RCC 7860 (cell line): ENCODE measurements around the gene POLE.

Source experiments
- DNase-seq: peaks from one replicate; pipeline ENCODE4 v3.0.0-alpha.2; 2015; ENCODE audit warnings: low spot score
- FAIRE-seq: peaks from 2 replicates; lab custom pipeline; 2012; peaks lifted over from hg19 to GRCh38; lab: Jason Lieb, UNC

POLE gene

DNA sequence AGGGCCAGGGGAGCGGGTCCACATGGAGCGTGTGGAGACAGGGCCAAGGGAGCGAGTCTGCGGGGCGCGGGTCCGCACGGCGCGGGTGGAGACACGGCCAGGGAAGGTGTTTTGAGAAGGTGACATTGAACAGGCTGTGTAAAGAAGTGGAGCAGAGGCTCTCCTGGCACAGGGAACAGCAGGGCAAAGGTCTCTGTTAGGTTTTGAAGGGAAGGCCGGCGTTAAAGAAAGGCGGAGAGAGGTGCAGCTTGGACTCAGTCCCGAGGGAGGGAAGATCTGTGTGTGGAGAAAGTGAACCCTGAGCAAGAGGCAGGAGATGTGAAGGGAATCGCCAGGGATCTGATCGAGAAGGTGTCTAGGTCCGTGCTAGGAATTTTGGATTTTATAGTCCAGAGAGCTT is 2.1 kb upstream of the POLE start:
- FAIRE-seq: no peak
- DNase-seq: no peak

DNA sequence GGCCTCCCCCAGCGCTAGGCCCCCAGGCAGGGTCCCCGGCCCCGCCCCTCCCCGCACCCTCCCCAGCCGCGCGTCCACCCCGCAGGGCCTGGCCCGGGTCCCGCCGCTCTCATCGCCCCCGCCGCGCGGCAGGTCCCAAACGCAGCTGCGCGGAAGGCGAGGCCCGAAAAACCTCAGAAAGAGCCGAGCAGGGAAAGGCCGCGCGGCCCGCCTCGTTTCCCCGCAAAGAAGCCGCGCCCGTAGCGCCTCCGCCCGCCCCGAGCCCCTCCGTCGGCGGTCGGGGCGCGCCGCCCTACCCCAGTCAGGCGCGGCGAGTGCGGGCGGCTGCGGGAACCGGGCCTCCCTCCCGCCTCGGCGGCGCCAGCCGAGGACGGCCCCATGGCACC is 324 bp downstream of the POLE start:
- DNase-seq (no peak), FAIRE-seq (no peak)

DNA sequence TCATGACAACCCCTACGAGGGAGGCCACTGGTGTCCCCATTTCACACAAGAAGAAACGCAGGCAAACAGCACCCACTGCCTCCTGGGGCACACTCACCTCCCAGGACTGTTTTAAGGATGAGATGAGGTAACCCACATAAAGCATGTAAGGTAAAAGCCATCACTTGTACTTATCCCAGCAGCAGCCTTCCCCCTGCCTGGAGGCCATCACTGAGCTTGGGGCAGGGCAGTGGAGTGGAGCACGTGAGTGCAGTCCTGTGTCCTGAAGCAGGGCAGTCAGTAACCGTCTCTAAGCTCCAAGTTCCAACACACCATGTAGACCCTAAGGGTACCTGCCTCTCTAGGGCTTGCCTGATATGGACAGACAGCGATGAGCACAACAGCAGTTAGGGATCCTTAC is 1.7 kb downstream of the POLE start:
- FAIRE-seq (no peak), DNase-seq (no peak)

DNA sequence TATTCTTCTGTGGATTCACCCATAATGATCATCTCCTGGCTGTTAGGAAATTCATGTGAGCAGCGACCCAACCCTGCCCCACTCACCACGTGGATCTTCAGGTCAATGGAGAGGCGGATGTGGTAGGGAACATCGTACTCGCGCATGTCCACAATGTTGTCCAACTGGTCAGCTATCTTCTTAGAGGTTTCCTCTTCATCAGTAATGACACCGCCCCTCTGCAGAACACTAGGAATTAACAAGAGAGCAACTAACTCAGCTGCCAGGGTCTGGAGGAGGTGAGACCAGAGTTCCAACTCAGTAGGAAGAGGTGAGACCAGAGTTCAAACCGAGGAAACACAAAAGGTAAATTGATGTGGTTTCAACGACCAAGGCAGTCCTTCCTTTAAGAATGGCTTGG is 9.7 kb downstream of the POLE start:
- no peak for FAIRE-seq
- no peak for DNase-seq

DNA sequence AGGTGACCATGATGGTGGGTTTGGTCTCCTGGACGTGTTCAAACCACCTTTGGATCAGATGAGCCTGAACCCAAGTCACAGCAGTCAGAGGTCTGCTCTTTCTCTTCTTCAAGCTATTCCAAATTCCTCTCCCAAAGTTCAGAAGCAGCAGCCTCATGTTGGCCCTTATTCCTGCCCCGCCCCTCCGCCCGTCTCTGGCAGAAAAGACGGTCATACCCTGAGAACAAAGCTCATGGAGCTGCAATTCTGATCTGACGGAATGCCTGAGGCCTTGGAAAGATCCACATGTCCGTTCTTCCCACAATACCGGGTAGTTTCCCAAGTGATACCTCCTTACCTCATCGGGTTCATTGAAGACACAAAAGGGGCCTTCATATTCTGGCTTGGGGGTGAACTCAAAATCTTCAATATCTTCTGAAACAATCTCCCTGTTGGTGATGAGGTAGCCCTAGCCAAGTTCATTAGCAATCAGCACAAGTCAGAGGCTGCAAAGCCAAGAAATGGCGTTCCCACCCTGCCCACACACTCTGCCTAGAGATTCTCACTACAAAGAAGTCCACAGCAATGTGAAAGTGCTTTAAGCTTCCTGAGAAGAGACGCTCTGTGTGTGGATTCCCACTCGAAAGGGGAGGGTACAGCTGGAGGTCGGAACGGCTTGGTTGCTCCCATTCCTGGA is 11.2 kb downstream of the POLE start:
- FAIRE-seq: no peak
- DNase-seq: no peak

DNA sequence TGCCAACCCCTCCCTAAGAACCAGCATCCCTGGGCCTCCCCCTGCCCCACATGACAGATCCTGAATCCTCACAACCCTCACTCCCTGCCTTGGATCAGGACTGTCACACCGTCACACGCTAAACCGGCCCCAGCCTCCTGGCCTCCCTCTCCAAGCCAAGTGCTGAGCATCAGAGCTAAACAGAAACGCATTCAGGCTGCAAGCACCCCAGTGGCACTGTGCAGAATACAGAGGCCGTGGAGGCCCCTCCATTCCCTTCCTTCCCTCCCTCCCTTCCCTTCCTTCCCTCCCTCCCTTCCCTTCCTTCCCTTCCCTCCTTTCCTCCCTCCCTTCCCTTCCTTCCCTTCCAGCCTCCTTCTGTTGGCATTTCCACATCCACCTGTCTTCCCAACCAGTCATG is 12.6 kb downstream of the POLE start:
- DNase-seq (no peak), FAIRE-seq (no peak)

DNA sequence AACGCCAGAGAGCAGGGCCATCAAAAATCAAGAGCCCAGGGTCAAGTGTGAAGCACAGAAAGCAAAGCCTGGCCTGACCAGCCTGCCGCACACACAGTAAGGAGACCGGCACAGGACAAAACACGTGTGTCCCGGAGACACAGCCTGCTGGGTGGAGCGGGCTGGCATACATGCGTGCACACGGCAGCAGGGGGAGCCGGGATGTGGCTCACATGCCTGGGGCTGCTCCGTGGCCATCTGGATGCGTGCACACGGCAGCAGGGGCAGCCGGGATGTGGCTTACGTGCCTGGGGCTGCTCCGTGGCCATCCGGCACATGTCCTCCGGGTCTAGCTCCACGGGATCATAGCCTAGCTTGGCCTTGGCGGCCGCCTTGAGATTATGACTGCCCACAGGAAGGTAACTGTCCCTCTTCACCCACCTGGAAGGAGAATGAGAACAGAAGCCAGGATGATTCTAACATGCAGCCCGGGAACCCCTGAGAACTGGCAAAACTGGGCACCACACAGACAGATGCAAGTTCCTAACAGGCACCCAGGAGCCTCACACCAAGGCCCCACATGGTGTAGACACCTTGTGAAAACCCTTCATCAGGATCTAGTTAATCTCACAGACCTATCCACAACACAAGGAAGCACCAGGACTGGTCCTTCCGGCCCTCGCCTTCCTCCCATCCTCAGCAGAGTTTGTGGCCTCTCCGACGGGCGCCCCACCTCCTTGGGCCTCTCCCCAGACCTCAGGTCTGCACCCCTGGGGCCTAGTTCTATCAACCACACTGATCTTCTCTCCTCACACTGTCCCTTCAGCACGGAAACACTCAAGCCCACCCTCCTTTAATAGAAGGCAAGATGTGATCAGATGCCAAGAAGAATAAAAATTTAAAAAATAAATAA is 13.6 kb downstream of the POLE start:
- DNase-seq: no peak
- FAIRE-seq: no peak

DNA sequence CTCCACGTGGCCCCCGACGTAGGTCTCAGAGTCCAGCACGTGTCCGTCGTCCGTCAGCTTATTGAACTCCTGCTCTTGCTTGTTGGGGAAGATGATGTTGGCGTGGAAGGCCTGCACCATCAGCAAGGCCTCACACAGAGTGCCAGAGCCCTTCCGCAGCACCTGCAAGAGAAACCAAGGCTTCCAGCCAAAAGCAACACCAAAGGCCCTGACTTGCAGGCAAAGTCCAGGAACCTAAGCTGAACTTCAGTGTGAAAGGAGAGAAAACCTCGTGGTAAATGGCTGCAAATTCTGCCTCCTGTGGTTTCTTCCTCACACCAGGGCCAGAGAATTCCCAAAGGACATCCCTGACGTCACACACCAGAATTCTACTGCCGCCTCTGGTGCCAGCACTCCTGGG is 14.5 kb downstream of the POLE start:
- DNase-seq (no peak), FAIRE-seq (no peak)

DNA sequence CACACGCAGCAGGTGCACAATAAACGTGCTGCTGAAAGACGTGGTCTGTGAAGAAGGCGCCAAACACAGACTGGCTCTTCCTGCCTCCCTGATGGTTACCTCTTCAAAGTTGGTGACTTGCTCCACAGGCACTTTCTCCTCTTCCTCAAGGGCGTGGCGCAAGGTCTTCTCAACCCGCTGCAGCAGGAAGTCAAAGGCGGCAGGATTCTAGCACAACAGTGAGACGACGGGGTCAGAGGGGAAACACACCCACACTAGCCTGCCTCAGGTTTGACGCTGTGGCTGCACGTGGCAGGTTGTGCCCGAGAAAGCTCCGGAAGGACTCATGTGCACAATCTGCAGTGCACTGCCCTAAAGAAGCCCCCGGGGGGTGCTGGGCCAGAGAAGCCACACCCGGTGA is 15.0 kb downstream of the POLE start:
- FAIRE-seq (no peak), DNase-seq (no peak)

DNA sequence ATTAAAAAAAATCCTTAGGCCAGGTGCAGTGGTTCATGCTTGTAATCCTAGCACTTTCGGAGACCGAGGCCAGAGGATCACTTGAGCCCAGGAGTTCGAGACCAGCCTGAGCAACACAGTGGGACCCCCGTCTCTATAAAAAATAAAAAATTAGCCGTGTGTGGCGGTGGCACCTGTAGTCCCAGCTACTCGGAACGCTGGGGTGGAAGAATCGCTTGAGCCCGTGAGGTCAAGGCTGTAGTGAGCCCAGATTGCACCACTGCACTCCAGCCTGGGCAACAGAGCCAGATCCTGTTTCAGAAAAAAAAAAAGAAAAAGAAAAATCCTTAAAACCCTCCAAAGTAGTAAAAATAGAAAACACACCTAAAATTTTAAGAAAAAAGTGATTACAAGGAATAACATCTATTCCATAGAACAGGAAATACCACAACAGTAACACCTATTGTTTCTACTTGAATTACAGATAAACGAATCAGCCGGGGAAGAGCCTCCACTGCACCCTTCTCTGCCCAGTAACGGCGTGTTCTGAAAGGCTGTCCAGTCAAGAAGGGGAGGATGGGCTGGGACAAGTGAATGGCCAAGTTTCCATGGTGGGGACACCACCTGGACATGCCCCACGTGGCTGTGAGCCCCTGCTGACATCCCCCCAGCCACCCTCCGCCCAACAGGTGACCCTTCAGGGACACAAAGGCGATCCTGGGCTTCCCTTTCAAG is 17.8 kb downstream of the POLE start:
- no peak for DNase-seq
- FAIRE-seq: no peak

DNA sequence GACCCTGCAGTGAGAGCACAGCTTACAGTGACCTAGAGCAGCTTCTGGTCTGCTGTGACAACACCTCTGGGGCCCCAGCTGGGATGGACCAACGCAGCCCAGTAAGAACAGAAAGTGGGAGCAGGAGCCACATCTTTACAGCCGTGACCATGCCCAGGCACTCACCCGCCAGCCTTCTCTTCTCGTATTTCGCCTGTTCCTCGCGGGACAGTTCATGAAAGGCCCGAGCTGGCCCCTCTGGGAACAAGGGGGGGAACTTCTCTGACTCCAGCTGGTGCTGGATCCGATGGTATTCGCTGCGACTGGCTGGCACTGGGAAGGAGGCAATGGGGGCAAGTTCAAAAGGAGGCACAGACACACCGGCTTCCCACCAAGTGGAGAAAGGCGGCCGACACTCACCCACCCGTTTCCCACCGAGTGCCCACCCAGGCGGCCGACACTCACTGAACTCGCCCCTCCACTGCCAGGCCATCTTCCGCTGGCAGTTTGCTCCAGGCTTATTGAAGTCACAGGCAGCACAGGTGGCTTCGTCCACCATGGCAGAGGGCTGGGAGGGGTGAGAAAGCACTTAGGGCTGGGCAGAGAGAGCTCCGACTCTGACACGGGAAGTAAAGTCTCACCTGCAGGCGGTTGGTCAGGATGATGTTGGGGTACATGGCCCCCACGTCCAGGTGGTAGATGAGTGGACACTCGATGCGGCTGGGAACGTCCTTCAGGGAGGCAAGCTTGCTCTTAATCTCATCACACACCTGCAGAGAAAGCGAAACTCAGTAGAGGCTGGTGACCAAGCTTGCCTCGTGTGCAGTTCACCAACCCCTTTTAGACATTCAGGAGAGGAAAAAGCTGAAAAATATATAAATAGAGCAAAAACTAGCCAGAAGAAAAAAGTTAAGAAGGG is 18.7 kb downstream of the POLE start:
- FAIRE-seq: no peak
- DNase-seq: no peak

DNA sequence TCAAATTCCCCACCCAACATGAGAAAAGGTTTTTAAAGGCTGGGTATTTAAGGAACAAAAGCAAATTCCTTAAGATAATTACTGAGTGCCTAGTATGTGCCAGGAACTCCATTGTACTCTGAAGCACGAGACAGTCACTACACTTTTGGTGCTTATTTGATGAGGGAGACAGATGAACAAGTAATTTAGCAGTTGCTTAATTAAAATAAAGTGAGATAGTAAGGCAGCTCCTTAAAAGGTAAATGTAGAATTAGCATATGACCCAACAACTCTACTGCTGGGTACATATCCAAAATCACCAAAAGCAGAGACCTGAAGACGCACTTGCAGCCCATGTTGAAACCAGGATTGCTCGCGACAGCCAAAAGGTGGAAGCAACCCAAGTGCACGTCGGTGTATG is 21.3 kb downstream of the POLE start:
- no peak for FAIRE-seq
- no peak for DNase-seq

DNA sequence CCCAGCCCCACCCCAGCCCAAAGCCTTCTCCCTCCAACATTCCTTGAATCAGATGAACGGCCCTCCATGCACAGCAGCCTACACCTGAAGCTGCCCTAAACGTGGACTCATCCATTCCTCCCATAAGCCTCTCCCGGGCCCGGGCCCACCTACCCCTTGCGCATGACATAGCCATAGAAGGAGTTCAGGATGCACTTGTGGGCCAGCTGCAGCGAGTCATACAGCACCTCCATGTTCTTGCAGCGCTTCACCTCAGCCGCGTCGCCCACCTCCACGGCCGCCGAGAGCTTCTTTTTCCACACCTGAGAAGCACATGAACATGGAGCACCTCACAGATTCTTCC is 22.0 kb downstream of the POLE start:
- FAIRE-seq (no peak), DNase-seq (no peak)

DNA sequence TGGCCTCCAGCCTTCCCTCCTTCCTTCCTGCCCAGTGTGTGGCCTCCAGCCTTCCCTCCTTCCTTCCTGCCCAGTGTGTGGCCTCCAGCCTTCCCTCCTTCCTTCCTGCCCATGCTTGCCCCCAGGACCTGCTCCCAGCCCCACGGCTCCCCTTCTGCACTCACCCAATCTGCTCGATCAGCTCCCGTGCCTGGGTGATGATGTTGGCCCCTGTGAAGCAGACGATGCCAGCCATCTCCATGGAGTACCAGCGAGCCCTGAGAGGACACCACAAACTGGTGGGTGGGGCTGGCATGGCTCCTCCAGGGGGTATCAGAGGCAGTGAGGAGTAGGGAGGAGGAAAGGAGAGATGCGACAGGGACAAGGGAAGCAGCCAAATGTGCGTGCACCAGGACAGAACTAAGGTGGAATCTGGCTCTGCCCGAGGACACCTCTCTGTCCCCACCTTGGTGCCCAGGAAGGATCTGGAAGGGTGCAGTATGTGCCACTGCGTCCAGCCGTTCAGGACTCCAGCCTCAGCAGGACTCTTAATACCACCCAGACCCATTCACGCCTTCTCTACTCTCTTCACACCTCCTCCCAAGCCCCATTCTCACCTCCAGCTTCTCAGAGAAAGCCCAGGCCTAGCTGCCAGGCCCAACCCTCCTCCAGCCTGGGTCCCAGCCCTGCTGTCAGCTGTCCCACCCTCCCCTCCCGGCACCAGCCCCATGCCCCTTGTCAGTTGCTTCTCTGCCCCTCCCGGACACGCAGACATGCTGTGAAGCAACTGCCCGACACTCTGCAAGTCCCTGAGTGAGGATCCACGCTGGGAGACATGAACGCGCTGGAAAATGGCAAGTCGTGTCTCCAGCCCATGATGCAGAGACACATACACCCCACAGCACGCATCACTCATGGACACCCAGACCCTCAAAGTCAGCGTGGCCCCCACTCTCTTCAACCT is 22.7 kb downstream of the POLE start:
- FAIRE-seq (no peak), DNase-seq (no peak)

DNA sequence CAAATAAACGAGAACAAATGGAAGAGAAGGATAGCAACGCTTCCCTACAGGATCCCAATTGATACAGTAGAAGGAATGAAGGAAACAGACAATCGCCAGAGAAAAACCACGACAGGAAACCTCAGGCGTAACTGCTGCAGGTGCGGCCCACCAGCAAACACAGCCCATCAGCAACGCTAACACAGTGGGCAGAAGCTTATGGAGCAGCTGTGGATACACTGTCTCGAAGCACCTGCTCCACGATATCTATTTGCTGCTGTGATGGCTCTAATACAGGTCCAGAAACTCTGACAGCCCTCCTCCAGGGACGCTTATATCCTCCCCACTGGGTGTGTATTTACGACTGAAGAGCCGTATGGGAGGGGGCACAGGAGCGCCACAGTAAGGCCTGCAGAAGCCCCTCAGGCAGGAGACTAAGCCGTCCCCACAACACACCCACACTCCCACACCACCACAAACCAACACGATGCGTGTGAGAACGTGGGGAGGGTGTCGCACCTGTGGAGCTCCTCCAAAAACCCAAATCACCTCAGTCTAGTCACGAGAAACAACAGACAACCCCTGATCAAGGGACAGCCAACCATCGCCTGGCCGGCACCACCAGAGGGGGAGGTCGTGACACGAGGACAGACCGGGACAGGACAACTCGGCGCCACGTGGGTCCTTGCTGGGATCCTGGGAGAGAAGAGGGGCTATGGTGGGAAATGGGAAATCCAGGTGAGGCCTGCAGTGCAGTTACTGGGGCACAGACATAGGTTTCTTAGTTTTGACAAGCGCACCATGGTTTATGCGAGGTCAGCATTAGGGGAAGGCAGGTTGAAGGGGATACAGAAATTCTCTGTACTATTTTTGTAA is 24.0 kb downstream of the POLE start:
- no peak for FAIRE-seq
- no peak for DNase-seq

DNA sequence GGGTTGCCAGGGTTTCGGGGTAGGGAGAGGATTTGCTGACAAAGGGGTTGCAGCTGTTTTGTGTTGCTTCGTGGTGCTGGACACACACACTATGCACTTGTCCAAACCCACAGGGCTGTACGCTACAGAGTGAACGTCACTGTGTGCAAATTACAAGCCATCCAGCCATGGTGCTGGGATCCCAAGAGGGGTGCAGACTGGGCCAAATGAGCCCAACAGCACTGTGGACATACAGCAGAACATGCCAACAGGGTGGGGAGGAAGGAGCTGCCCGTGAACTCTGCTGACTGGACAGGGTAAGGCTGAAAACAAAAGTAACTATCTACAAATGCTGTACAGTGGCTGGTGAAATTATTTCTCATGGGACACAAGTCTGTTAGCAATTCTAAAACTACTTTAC is 25.2 kb downstream of the POLE start:
- no peak for DNase-seq
- no peak for FAIRE-seq

DNA sequence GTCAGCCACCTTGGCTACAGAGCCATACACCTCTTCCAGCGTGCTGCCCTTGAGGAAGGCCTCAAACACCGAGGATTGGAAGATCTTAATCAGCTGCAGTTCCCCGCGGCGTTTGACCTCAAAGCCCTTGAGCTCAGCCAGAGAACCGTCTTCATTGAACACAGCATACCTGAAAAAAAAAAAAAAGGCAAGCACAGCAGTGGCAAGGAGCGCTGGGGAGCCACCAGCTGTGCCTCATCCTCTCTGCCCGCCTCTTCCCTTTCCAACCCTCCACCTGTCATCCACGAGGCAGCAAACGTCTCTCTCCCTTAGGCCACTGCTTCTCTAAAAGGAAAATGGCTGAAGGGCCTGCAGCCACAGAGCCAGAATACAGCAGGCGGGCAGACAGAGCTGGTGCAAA is 26.1 kb downstream of the POLE start:
- no peak for FAIRE-seq
- no peak for DNase-seq

DNA sequence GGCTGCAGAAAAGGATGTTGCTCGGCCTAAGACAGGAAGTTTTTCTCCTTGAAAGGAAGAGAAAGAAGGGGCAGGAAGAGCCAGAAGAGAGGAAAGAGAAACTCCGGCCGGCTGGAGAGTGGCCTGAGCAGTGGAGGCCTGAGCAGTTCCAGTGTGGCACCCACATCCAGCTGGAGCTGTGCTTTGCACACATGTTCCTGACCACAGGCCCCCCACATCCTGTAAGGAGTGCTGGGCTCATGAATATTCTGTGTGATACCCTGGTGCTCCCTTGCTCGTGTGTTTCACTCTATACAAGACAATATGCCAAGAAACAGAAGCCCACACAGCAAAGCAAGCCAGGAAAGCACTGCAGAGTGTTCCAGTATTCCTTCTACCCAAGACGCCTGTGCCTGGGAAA is 27.1 kb downstream of the POLE start:
- FAIRE-seq (no peak), DNase-seq (no peak)

DNA sequence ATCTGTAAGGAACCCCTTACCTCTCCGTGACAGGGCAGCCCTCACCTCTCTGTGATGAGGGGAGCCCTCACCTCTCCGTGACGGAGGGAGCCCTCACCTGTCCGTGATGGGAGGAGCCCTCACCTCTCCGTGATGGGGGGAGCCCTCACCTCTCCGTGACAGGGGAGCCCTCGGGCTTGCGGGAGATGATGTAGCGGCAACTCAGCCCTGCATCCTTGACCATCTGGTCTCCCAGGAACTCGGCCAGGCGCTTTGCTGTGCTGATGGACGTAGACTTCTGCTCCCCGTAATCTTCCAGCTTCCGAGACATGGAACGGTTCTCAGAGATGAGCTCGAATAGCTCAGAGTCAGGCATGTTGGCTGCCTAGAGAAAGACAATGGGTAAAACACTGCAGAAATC is 28.0 kb downstream of the POLE start:
- FAIRE-seq: no peak
- no peak for DNase-seq
